ENCODE data around the gene CDK1. TPM values are rescaled to one million over a fixed set of nuclear protein-coding genes. Genes with fewer than 3 reads are reported as not detected.

CDK1 gene
- 193 and 199 TPM in 2 replicates for total RNA-seq (2022)
- percentile 99 among the genes with signal in this experiment for Bru-seq, nascent RNA
- BruChase-seq, experiment 1, labeled RNA remaining after a 2-hour chase: percentile 99 among the genes with signal in this experiment
- BruChase-seq, experiment 2, labeled RNA remaining after a 6-hour chase: percentile 98 among the genes with signal in this experiment
- long read RNA-seq, transcript CDK1-203 (8 exons, 1,913 nt): major isoform, 446 of 550 reads
- long read RNA-seq, transcript CDK1-201 (7 exons, 1,733 nt): minor isoform, 10 of 550 reads
- long read RNA-seq, partial matches to known transcripts: 11 of 550 reads
- long read RNA-seq, other reads (novel, unspliced or antisense): 83 of 550 reads

DNA sequence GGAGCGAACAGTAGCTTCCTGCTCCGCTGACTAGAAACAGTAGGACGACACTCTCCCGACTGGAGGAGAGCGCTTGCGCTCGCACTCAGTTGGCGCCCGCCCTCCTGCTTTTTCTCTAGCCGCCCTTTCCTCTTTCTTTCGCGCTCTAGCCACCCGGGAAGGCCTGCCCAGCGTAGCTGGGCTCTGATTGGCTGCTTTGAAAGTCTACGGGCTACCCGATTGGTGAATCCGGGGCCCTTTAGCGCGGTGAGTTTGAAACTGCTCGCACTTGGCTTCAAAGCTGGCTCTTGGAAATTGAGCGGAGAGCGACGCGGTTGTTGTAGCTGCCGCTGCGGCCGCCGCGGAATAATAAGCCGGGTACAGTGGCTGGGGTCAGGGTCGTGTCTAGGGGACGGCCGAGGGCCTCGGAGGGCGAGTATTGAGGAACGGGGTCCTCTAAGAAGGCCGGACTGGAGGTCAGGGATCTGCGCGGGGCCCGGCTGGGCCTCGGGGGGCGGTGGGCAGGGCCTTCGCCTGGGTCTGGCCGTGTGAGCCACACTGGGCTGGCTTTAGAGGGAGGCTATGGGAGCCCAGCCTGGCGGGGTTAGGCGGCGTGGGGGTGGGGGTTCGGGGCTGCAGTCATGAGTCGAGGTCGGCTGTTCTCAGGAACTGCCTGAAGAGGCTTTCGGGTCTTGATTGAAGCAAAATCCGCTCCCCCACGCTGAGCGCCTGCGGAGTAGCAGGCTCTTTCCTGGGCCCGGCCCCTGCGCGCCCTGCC is at the start of gene CDK1:
CDK1 (plus strand) TSS at position 265 of the 757 bp plus-strand sequence. CDS start 1,688 bp downstream, outside the sequence.
- Mint-ChIP-seq H3K27me3 (ENCODE audit: insufficient read depth, unreplicated experiment) (no peaks in the 10 kb centered on the region), H3K36me3 (ENCODE audit: insufficient read depth, unreplicated experiment) (peaks cover 52% of the 10 kb centered on the region), H3K27ac (ENCODE audit: unreplicated experiment) (peak within 1 kb of the TSS; percentile 96), H3K9me3 (ENCODE audit: unreplicated experiment) (no peaks in the 10 kb centered on the region), H3K4me3 (ENCODE audit: unreplicated experiment) (peak within 1 kb of the TSS; percentile 92), H3K4me1 (ENCODE audit: low read depth, unreplicated experiment) (peaks cover 24% of the 10 kb centered on the region)
- ChIA-PET CTCF (interaction anchor here (0.6 to 1.8 kb wide), 5 partner anchors 9 to 663 kb away, joined by 3 to 8 read pairs (median 3); no protein-coding TSS in a partner anchor), POLR2A (interaction anchor here (0.6 to 1.9 kb wide), 23 partner anchors 9 to 1830 kb away, joined by 3 to 9 read pairs (median 4); no protein-coding TSS in a partner anchor)
- H3K4me1 ChIP-seq: peaks cover 22% of the 10 kb centered on the region
- intact Hi-C loops (cut with micrococcal nuclease; ENCODE audit: unreplicated experiment): loop anchor here (1.0 to 10.0 kb wide), 3 partner anchors 21 to 544 kb away; no protein-coding TSS in a partner anchor
- peak; percentile 100 for DNase-seq
- H3K9me3 ChIP-seq: no peaks in the 10 kb centered on the region
- peak within 1 kb of the TSS; percentile 92 for H3K4me3 ChIP-seq (ENCODE audit: low read depth, low read length)
- BruUV-seq (replicated peaks): no TSS peak
- TF ChIP-seq, protein P1, sequence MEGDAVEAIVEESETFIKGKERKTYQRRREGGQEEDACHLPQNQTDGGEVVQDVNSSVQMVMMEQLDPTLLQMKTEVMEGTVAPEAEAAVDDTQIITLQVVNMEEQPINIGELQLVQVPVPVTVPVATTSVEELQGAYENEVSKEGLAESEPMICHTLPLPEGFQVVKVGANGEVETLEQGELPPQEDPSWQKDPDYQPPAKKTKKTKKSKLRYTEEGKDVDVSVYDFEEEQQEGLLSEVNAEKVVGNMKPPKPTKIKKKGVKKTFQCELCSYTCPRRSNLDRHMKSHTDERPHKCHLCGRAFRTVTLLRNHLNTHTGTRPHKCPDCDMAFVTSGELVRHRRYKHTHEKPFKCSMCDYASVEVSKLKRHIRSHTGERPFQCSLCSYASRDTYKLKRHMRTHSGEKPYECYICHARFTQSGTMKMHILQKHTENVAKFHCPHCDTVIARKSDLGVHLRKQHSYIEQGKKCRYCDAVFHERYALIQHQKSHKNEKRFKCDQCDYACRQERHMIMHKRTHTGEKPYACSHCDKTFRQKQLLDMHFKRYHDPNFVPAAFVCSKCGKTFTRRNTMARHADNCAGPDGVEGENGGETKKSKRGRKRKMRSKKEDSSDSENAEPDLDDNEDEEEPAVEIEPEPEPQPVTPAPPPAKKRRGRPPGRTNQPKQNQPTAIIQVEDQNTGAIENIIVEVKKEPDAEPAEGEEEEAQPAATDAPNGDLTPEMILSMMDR (IDR thresholded peaks at IDR 0.05; ENCODE audit: insufficient read depth in 1 of 2, low read depth in 1 of 2, low read length in 1 of 2, severe bottlenecking in 1 of 2, unreplicated experiment in 1 of 2): no peak
- H3K27me3 ChIP-seq (replicated peaks; ENCODE audit: control insufficient read depth, insufficient read depth, low read length): no peaks in the 10 kb centered on the region
- no peaks in the 10 kb centered on the region for H3K36me3 ChIP-seq (ENCODE audit: control insufficient read depth, insufficient read depth, low read length)

DNA sequence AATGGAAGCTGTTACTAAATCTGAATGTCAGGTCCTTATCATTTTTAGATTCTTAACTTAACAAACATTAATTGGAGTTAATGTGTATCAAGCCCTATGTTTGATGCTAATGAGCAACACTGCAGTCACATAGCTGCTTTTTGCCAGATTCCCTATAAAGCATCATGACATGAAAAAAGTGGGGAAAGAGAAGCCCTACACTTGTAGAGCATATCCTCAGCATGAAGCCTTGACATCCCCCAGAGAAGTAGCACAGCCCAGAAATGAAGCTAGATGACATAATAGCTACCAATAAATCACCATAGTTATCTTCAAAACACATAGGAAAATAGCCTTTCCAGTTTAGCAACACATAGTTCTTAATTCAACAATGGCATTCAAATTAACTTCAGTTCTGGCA is 49.2 kb upstream of the CDK1 start:
- no peaks in the 10 kb centered on the region for H3K9me3 Mint-ChIP-seq (ENCODE audit: unreplicated experiment)
- Histone ChIP-seq H3K9me3 (no peaks in the 10 kb centered on the region), H3K4me1 (peaks cover 13% of the 10 kb centered on the region), H3K27me3 (replicated peaks; ENCODE audit: control insufficient read depth, insufficient read depth, low read length) (no peaks in the 10 kb centered on the region), H3K36me3 (ENCODE audit: control insufficient read depth, insufficient read depth, low read length) (no peaks in the 10 kb centered on the region), H3K4me3 (ENCODE audit: low read depth, low read length) (no peak overlapping the region)
- TF ChIP-seq, protein P1 (IDR thresholded peaks at IDR 0.05; ENCODE audit: insufficient read depth in 1 of 2, low read depth in 1 of 2, low read length in 1 of 2, severe bottlenecking in 1 of 2, unreplicated experiment in 1 of 2): no peak
- intact Hi-C loops (cut with micrococcal nuclease; ENCODE audit: unreplicated experiment): no loop called here
- peaks cover 21% of the 10 kb centered on the region for H3K4me1 Mint-ChIP-seq (ENCODE audit: low read depth, unreplicated experiment)
- ChIA-PET POLR2A (interaction anchor here (0.5 kb wide), 1 partner anchor 151 kb away, joined by 3 read pairs; no protein-coding TSS in a partner anchor), CTCF (no interaction called here)
- H3K27me3 Mint-ChIP-seq (ENCODE audit: insufficient read depth, unreplicated experiment): no peaks in the 10 kb centered on the region
- no peak overlapping the region for H3K27ac Mint-ChIP-seq (ENCODE audit: unreplicated experiment)
- BruUV-seq (replicated peaks): no TSS peak
- no peak overlapping the region for H3K4me3 Mint-ChIP-seq (ENCODE audit: unreplicated experiment)
- DNase-seq: no peak
- H3K36me3 Mint-ChIP-seq (ENCODE audit: insufficient read depth, unreplicated experiment): no peaks in the 10 kb centered on the region
